Measurements from ENCODE around the gene DDO.
"Not testable (repeated sequence)": the region's sequence is repeated elsewhere in the genome, so short reads cannot be mapped to it uniquely, and the experiment has no call there.

The DDO gene

DNA sequence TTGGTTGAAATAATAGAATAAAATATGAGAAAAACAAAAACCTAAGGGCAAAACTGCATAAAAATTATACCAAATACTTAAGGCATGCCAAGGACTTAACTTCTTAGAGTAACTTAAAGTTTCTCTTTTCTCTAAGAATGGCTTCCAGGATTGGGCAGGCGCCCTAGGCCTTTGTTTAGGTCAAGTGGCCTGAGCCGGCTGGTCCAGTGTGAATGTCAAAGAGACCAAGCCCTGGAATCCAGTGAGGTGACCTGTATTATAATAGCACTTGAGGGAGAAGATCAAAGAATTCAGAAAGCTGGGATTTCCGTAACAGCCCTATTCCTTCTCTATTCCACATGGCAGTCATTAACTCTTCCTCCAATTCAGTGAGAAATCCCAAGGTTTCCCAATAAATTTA lies 63.8 kb downstream of the DDO start:
- Histone ChIP-seq H3K4me1 (ENCODE audit: control insufficient read depth, insufficient read depth, low read length) (peaks cover 31% of the 10 kb centered on the region), H3K9me3 (ENCODE audit: control insufficient read depth, low read length) (no peaks in the 10 kb centered on the region), H3K27ac (ENCODE audit: insufficient read depth, low read depth, low read length, poor library complexity, severe bottlenecking) (no peak overlapping the region), H3K36me3 (ENCODE audit: control insufficient read depth, insufficient read depth, low read length) (no peaks in the 10 kb centered on the region), H3K4me3 (ENCODE audit: insufficient read depth, low read depth, low read length) (no peak overlapping the region), H3K27me3 (ENCODE audit: control insufficient read depth, insufficient read depth, low read length, poor library complexity, severe bottlenecking) (peaks cover 2% of the 10 kb centered on the region)
- 78 to 90% methylated on average over 3 of the region's 3 CpGs for WGBS, 2 experiments

DNA sequence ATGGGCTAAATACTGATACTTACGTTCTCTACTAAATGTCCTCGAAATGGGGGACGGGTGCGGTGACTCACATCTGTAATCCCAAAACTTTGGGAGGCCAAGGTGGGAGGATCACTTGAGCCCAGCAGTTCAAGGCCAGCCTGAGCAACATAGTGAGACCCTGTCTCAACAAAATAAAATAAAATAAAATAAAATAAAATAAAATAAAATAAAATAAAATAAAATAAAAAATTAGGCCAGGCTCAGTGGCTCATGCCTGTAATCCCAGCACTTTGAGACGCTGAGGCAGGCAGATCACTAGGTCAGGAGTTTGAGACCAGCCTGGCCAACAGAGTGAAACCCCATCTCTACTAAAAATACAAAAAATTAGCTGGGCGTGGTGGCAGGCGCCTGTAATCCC lies 64.8 kb downstream of the DDO start:
- not testable (repeated sequence) for H3K9me3 ChIP-seq (ENCODE audit: control insufficient read depth, low read length); H3K36me3 ChIP-seq (ENCODE audit: control insufficient read depth, insufficient read depth, low read length); H3K4me3 ChIP-seq (ENCODE audit: insufficient read depth, low read depth, low read length); H3K27me3 ChIP-seq (ENCODE audit: control insufficient read depth, insufficient read depth, low read length, poor library complexity, severe bottlenecking); H3K27ac ChIP-seq (ENCODE audit: insufficient read depth, low read depth, low read length, poor library complexity, severe bottlenecking)
- WGBS, 2 experiments: 93 to 99% methylated on average over 7 of the region's 7 CpGs
- H3K4me1 ChIP-seq (ENCODE audit: control insufficient read depth, insufficient read depth, low read length): peaks cover 27% of the 10 kb centered on the region

DNA sequence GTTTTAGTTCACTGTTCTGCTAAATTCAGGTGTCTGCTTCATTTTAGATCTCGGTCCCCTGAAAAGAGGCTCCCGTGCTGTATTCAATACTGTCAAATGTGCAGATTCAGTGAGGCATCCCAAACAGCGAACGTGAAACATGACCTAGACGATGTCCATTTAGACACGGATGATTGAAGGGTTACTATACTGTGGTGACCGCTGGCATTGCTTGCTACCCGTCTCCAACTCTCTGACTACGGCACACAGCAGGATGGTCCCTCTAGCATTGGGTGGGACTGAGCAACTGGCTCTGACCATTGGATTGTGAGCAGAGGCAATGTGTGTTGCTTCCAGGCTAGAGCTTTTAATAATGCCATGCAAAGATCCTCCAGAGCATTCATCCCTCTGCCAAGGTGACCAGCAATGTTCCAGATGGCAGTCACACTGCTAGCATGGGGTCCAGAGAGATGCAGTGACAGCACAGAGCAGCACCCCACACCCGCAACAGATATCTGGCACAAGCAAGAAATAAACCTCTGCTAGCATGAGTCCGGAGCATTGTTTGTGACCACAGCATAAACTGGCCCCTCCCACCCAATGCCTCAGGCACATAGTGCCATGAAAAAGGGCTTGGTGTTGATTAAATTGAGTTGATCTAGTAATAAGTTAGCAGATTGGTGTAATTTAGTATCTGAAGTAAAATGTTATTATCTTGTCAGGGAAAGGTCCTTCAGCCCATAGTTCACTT lies 66.2 kb downstream of the DDO start:
- WGBS, 2 experiments: 95 to 96% methylated on average over 11 of the region's 11 CpGs
- no peaks in the 10 kb centered on the region for H3K27me3 ChIP-seq (ENCODE audit: control insufficient read depth, insufficient read depth, low read length, poor library complexity, severe bottlenecking)
- no peak overlapping the region for H3K27ac ChIP-seq (ENCODE audit: insufficient read depth, low read depth, low read length, poor library complexity, severe bottlenecking)
- no peak overlapping the region for H3K4me3 ChIP-seq (ENCODE audit: insufficient read depth, low read depth, low read length)
- H3K9me3 ChIP-seq (ENCODE audit: control insufficient read depth, low read length): no peaks in the 10 kb centered on the region
- H3K36me3 ChIP-seq (ENCODE audit: control insufficient read depth, insufficient read depth, low read length): no peaks in the 10 kb centered on the region
- H3K4me1 ChIP-seq (ENCODE audit: control insufficient read depth, insufficient read depth, low read length): peaks cover 19% of the 10 kb centered on the region

DNA sequence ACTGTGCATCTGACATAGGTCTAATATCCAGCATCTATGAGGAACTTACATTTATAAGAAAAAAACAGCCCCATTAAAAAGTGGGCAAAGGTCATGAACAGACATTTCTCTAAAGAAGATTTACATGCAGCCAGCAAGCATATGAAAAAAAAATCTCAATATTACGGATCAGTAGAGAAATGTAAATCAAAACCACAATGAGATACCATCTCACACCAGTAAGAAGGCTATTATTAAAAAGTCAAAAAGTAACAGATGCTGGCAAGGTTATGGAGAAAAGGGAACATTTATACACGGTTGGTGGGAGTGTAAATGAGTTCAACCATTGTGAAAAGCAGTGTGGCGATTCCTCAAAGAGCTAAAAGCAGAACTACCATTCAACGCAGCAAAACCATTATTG lies 70.3 kb downstream of the DDO start:
- Histone ChIP-seq H3K27ac (ENCODE audit: insufficient read depth, low read depth, low read length, poor library complexity, severe bottlenecking) (no peak overlapping the region), H3K27me3 (ENCODE audit: control insufficient read depth, insufficient read depth, low read length, poor library complexity, severe bottlenecking) (no peaks in the 10 kb centered on the region), H3K4me3 (ENCODE audit: insufficient read depth, low read depth, low read length) (no peak overlapping the region), H3K36me3 (ENCODE audit: control insufficient read depth, insufficient read depth, low read length) (no peaks in the 10 kb centered on the region), H3K4me1 (ENCODE audit: control insufficient read depth, insufficient read depth, low read length) (peaks cover 7% of the 10 kb centered on the region), H3K9me3 (ENCODE audit: control insufficient read depth, low read length) (no peaks in the 10 kb centered on the region)
- 82 to 90% methylated on average over 3 to 4 of the region's 4 CpGs for WGBS, 2 experiments

DNA sequence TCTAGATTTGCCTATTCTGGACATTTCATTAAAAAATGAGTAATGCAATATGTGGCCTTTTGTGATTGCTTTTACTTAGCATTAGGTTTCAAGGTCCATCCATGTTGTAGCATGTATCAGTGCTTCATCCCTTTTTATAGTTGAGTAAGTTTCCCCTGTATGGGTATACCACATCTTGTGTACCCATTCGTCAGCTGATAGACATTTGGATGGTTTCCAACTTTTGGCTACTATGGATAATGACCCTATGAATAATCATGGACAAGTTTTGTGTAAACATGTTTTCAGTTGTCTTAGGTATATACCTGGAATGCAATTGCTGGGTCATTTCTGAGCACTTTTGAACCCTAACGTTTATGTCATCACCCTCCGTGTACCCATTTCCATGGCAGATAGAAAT lies 72.6 kb downstream of the DDO start:
- H3K36me3 ChIP-seq (ENCODE audit: control insufficient read depth, insufficient read depth, low read length): no peaks in the 10 kb centered on the region
- H3K27ac ChIP-seq (ENCODE audit: insufficient read depth, low read depth, low read length, poor library complexity, severe bottlenecking): no peak overlapping the region
- no peaks in the 10 kb centered on the region for H3K27me3 ChIP-seq (ENCODE audit: control insufficient read depth, insufficient read depth, low read length, poor library complexity, severe bottlenecking)
- 87 to 90% methylated on average over 2 to 3 of the region's 3 CpGs for WGBS, 2 experiments
- no peaks in the 10 kb centered on the region for H3K9me3 ChIP-seq (ENCODE audit: control insufficient read depth, low read length)
- H3K4me1 ChIP-seq (ENCODE audit: control insufficient read depth, insufficient read depth, low read length): peaks cover 7% of the 10 kb centered on the region
- H3K4me3 ChIP-seq (ENCODE audit: insufficient read depth, low read depth, low read length): no peak overlapping the region

Data from ectodermal cell (in vitro differentiated cells).